Bone marrow (tissue), 2 donors: Measurements from ENCODE around the gene ZNF185.
A peak's percentile ranks its signal among the peaks of the same experiment; 100 is the strongest.
"Not testable (repeated sequence)": the region's sequence is repeated elsewhere in the genome, so short reads cannot be mapped to it uniquely, and the experiment has no call there.

ENCODE experiments used
- DNase-seq, 2 donors: peaks; one replicate each; lab custom pipeline; 2025; lab: John Stamatoyannopoulos, UW

ZNF185 gene

GRCh38 chrX:152895724-152896420, 2.0 kb upstream of the ZNF185 start:
- DNase-seq, result no peak

GRCh38 chrX:152896450-152896849, 1.4 kb upstream of the ZNF185 start:
- DNase-seq, result no peak

- DNase-seq, result no peak
These were observed 575 bp downstream of the ZNF185 start for GRCh38 chrX:152898442-152898841.

- no peak for DNase-seq
These were observed 1.4 kb downstream of the ZNF185 start for GRCh38 chrX:152899111-152899873.

- no peak for DNase-seq
These were observed 2.2 kb downstream of the ZNF185 start for GRCh38 chrX:152899874-152900719.

GRCh38 chrX:152900937-152901445, 3.1 kb downstream of the ZNF185 start:
- peak in 1 of 2 donors; percentile 0 for DNase-seq

- no peak for DNase-seq
These were observed 4.1 kb downstream of the ZNF185 start for GRCh38 chrX:152901816-152902501.

- DNase-seq, result no peak
These were observed 4.6 kb downstream of the ZNF185 start for GRCh38 chrX:152902502-152902820.

GRCh38 chrX:152903589-152903988, 5.7 kb downstream of the ZNF185 start:
- DNase-seq, result no peak

GRCh38 chrX:152904151-152905080, 6.5 kb downstream of the ZNF185 start:
- DNase-seq, result peak in 1 of 2 donors; percentile 11

- no peak for DNase-seq
These were observed 7.2 kb downstream of the ZNF185 start for GRCh38 chrX:152905081-152905420.

- no peak for DNase-seq
These were observed 9.3 kb downstream of the ZNF185 start for GRCh38 chrX:152907084-152907651.

GRCh38 chrX:152908486-152908885, 10.6 kb downstream of the ZNF185 start:
- no peak for DNase-seq

GRCh38 chrX:152910018-152910417, 12.2 kb downstream of the ZNF185 start:
- not testable (repeated sequence) for DNase-seq

- no peak for DNase-seq
These were observed 14.2 kb downstream of the ZNF185 start for GRCh38 chrX:152912106-152912505.

- no peak for DNase-seq
These were observed 14.8 kb downstream of the ZNF185 start for GRCh38 chrX:152912641-152913040.

GRCh38 chrX:152913346-152913745, 15.5 kb downstream of the ZNF185 start:
- peak in 1 of 2 donors; percentile 46 for DNase-seq

- no peak for DNase-seq
These were observed 16.0 kb downstream of the ZNF185 start for GRCh38 chrX:152913910-152914309.

GRCh38 chrX:152915541-152916241, 17.8 kb downstream of the ZNF185 start:
- DNase-seq, result peak in 1 of 2 donors; percentile 61
